HG03558 (cell line): Measurements from ENCODE around the gene GOLT1A.

Source experiments
- ATAC-seq: cut with Tn5 transposase; IDR thresholded peaks from one replicate; pipeline ENCODE4 v1.9.1; 2021; ENCODE audit warnings: moderate number of reproducible peaks; ENCODE audit not compliant: unreplicated experiment; ENCODE audit errors: extremely low read depth

GOLT1A gene

GRCh38 chr1:204221271-204221670 lies 7.5 kb upstream of the GOLT1A start:
- no peak for ATAC-seq

- ATAC-seq, result no peak
These were observed 6.3 kb upstream of the GOLT1A start for GRCh38 chr1:204219971-204220616.

- ATAC-seq, result no peak
These were observed 4.8 kb upstream of the GOLT1A start for GRCh38 chr1:204218552-204218951.

- no peak for ATAC-seq
These were observed 3.8 kb upstream of the GOLT1A start for GRCh38 chr1:204217648-204218000.

GRCh38 chr1:204216880-204217647 lies 3.3 kb upstream of the GOLT1A start:
- no peak for ATAC-seq

- ATAC-seq, result no peak
These were observed 2.4 kb upstream of the GOLT1A start for GRCh38 chr1:204216236-204216635.

- no peak for ATAC-seq
These were observed 1.1 kb downstream of the GOLT1A start for GRCh38 chr1:204212715-204213114.

- ATAC-seq, result no peak
These were observed 2.7 kb downstream of the GOLT1A start for GRCh38 chr1:204211046-204211445.

- ATAC-seq, result no peak
These were observed 6.6 kb downstream of the GOLT1A start for GRCh38 chr1:204207136-204207616.

- ATAC-seq, result no peak
These were observed 7.7 kb downstream of the GOLT1A start for GRCh38 chr1:204206121-204206520.

- no peak for ATAC-seq
These were observed 8.3 kb downstream of the GOLT1A start for GRCh38 chr1:204205486-204205885.

- no peak for ATAC-seq
These were observed 8.8 kb downstream of the GOLT1A start for GRCh38 chr1:204204944-204205343.

GRCh38 chr1:204203206-204203767 lies 10.5 kb downstream of the GOLT1A start:
- no peak for ATAC-seq

GRCh38 chr1:204202481-204202880 lies 11.3 kb downstream of the GOLT1A start:
- ATAC-seq, result no peak

GRCh38 chr1:204201348-204202040 lies 12.3 kb downstream of the GOLT1A start:
- ATAC-seq, result no peak

GRCh38 chr1:204199579-204199978 lies 14.2 kb downstream of the GOLT1A start:
- ATAC-seq, result no peak

GRCh38 chr1:204198348-204199340 lies 15.1 kb downstream of the GOLT1A start:
- ATAC-seq, result no peak

- no peak for ATAC-seq
These were observed 16.7 kb downstream of the GOLT1A start for GRCh38 chr1:204197068-204197467.

GRCh38 chr1:204196068-204196795 lies 17.6 kb downstream of the GOLT1A start, which contains the start of gene KISS1:
Gene KISS1 (minus strand): TSS chr1:204196491. CDS start chr1:204192876, 3,615 bp downstream.
- ATAC-seq, result no peak
